Measurements from ENCODE around the gene PPFIA4.

The PPFIA4 gene

GRCh38 chr1:203041351-203041932 is 15.2 kb downstream of the PPFIA4 start:
- DNase-seq: no peak

- no peak for DNase-seq
These were observed 17.7 kb downstream of the PPFIA4 start for GRCh38 chr1:203043830-203044545.

- DNase-seq: no peak
These were observed 18.4 kb downstream of the PPFIA4 start for GRCh38 chr1:203044546-203045250.

GRCh38 chr1:203045336-203045735 is 19.0 kb downstream of the PPFIA4 start:
- DNase-seq: no peak

GRCh38 chr1:203045821-203046594 is 19.7 kb downstream of the PPFIA4 start:
- DNase-seq: no peak

GRCh38 chr1:203046984-203047630 is 20.8 kb downstream of the PPFIA4 start:
- DNase-seq: no peak

GRCh38 chr1:203048086-203048485 is 21.8 kb downstream of the PPFIA4 start:
- no peak for DNase-seq

- no peak for DNase-seq
These were observed 22.3 kb downstream of the PPFIA4 start for GRCh38 chr1:203048555-203049051.

GRCh38 chr1:203049077-203049476 is 22.8 kb downstream of the PPFIA4 start:
- DNase-seq: no peak

GRCh38 chr1:203049576-203050180 is 23.4 kb downstream of the PPFIA4 start:
- no peak for DNase-seq

GRCh38 chr1:203050826-203051225 is 24.5 kb downstream of the PPFIA4 start:
- no peak for DNase-seq

GRCh38 chr1:203051841-203052324 is 25.6 kb downstream of the PPFIA4 start:
- no peak for DNase-seq

- no peak for DNase-seq
These were observed 26.3 kb downstream of the PPFIA4 start for GRCh38 chr1:203052601-203053000.

- DNase-seq: no peak
These were observed 27.9 kb downstream of the PPFIA4 start for GRCh38 chr1:203054184-203054583.

GRCh38 chr1:203054642-203055041 is 28.4 kb downstream of the PPFIA4 start:
- no peak for DNase-seq

GRCh38 chr1:203055161-203055799 is 29.0 kb downstream of the PPFIA4 start:
- no peak for DNase-seq

- no peak for DNase-seq
These were observed 29.7 kb downstream of the PPFIA4 start for GRCh38 chr1:203056012-203056411.

- no peak for DNase-seq
These were observed 30.2 kb downstream of the PPFIA4 start for GRCh38 chr1:203056516-203056915.

- DNase-seq: no peak
These were observed 31.8 kb downstream of the PPFIA4 start for GRCh38 chr1:203057911-203058675.

- no peak for DNase-seq
These were observed 32.3 kb downstream of the PPFIA4 start for GRCh38 chr1:203058676-203058935.

- DNase-seq: no peak
These were observed 33.2 kb downstream of the PPFIA4 start for GRCh38 chr1:203059485-203059884.

Data from T-helper 2 cell (primary cell).